Dendritic cell treated with granulocyte-macrophage colony-stimulating factor and Interleukin-4, amounts not matched to agents 40 ng/mL and 50 ng/mL, for 4 days (primary cell): ENCODE measurements around the gene PREB.

Experiments used
- H3K27ac Mint-ChIP-seq: one replicate; pipeline ENCODE4 v1.8.0; 2022; ENCODE audit warnings: mild to moderate bottlenecking, mixed read lengths
- H3K27me3 Mint-ChIP-seq: one replicate; pipeline ENCODE4 v1.8.0; 2022; ENCODE audit warnings: mild to moderate bottlenecking, mixed read lengths
- H3K36me3 Mint-ChIP-seq: one replicate; pipeline ENCODE4 v1.8.0; 2022; ENCODE audit warnings: low read depth, mixed read lengths
- H3K4me1 Mint-ChIP-seq: one replicate; pipeline ENCODE4 v1.8.0; 2022; ENCODE audit warnings: low read depth, mixed read lengths
- H3K4me3 Mint-ChIP-seq: one replicate; pipeline ENCODE4 v1.8.0; 2022; ENCODE audit warnings: mild to moderate bottlenecking, moderate library complexity, mixed read lengths
- H3K9me3 Mint-ChIP-seq: one replicate; pipeline ENCODE4 v1.8.0; 2022; ENCODE audit warnings: mixed read lengths
- intact Hi-C: fragments of 100-400 bp; cut with micrococcal nuclease; formaldehyde crosslinking; loops from one replicate; pipeline ENCODE4 v1.15.0; 2022

PREB gene

DNA sequence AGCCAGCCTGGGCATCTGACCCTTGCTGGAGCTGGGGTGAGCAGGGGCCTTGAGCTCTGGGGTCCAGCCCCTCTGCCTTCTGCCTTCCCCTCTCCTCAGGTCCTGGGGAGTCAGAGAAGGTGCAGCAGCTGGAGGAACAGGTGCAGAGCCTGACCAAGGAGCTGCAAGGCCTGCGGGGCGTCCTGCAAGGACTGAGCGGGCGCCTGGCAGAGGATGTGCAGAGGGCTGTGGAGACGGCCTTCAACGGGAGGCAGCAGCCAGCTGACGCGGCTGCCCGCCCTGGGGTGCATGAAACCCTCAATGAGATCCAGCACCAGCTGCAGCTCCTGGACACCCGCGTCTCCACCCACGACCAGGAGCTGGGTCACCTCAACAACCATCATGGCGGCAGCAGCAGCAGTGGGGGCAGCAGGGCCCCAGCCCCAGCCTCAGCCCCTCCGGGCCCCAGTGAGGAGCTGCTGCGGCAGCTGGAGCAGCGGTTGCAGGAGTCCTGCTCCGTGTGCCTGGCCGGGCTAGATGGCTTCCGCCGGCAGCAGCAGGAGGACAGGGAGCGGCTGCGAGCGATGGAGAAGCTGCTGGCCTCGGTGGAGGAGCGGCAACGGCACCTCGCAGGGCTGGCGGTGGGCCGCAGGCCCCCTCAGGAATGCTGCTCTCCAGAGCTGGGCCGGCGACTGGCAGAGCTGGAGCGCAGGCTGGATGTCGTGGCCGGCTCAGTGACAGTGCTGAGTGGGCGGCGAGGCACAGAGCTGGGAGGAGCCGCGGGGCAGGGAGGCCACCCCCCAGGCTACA lies 52.3 kb downstream of the PREB start:
- H3K4me1 Mint-ChIP-seq: peaks cover 73% of the 10 kb centered on the region
- H3K36me3 Mint-ChIP-seq: no peaks in the 10 kb centered on the region
- H3K4me3 Mint-ChIP-seq: no peak overlapping the region
- intact Hi-C loops: loop anchor here (1.0 to 5.0 kb wide), 3 partner anchors 11 to 120 kb away; partner anchors contain the start of genes AGBL5 and OST4
- H3K27me3 Mint-ChIP-seq: peaks cover 6% of the 10 kb centered on the region
- peak overlapping the region; percentile 89 for H3K27ac Mint-ChIP-seq
- H3K9me3 Mint-ChIP-seq: no peaks in the 10 kb centered on the region
